Osteoblast (primary cell): Measurements from ENCODE around the gene OAS2. TPM values are rescaled to one million over a fixed set of nuclear protein-coding genes. Genes with fewer than 3 reads are reported as not detected.

Source experiments
- DNase-seq: peaks from one replicate; pipeline ENCODE4 v3.0.0; 2011; ENCODE audit warnings: low spot score, mixed read lengths; ENCODE audit not compliant: insufficient read length; ENCODE audit errors: missing footprints
- H2AFZ ChIP-seq: 2 replicates; pipeline ENCODE4 v1.6.0; 2011; ENCODE audit warnings: mild to moderate bottlenecking, low read length
- H3K27ac ChIP-seq: 2 replicates; pipeline ENCODE4 v1.5.1; 2011; ENCODE audit warnings: mild to moderate bottlenecking, low read depth, low read length, moderate library complexity
- H3K27me3 ChIP-seq: 2 replicates; pipeline ENCODE4 v1.6.0; 2012; ENCODE audit warnings: mild to moderate bottlenecking, control low read depth, inconsistent platforms, low read length, moderate library complexity; ENCODE audit not compliant: insufficient read depth
- H3K36me3 ChIP-seq: 2 replicates; pipeline ENCODE4 v1.5.1; 2011; ENCODE audit warnings: mild to moderate bottlenecking, low read length, control low read depth, moderate library complexity; ENCODE audit not compliant: insufficient read depth
- H3K4me1 ChIP-seq: 2 replicates; pipeline ENCODE4 v1.5.1; 2011; ENCODE audit warnings: mild to moderate bottlenecking, low read length, control low read depth, moderate library complexity; ENCODE audit not compliant: insufficient read depth
- H3K4me2 ChIP-seq: 2 replicates; pipeline ENCODE4 v1.6.0; 2011; ENCODE audit warnings: mild to moderate bottlenecking, low read length; ENCODE audit not compliant: insufficient read depth
- H3K4me3 ChIP-seq: fragments of 200-600 bp; sonication (generic); 3 replicates; pipeline ENCODE4 v1.5.1; 2012; ENCODE audit warnings: mild to moderate bottlenecking, low read length, inconsistent platforms; ENCODE audit not compliant: insufficient read depth
- H3K79me2 ChIP-seq: 2 replicates; pipeline ENCODE4 v1.6.0; 2012; ENCODE audit warnings: mild to moderate bottlenecking, low read length, control low read depth, inconsistent platforms; ENCODE audit not compliant: insufficient read depth
- H3K9me3 ChIP-seq: 2 replicates; pipeline ENCODE4 v1.5.1; 2011; ENCODE audit warnings: low read depth, low read length, control low read depth
- H4K20me1 ChIP-seq: 2 replicates; pipeline ENCODE4 v1.6.0; 2012; ENCODE audit warnings: mild to moderate bottlenecking, low read length, control low read depth; ENCODE audit not compliant: insufficient read depth
- total RNA-seq: library from RNA; depleted of rRNA; stranded (reverse); fragments of >200 nt; gene quantifications from 2 replicates; pipeline ENCODE4 v1.2.3, GENCODE V29; 2012
- TF ChIP-seq, protein P1 (sequence below): IDR thresholded peaks from 2 replicates; pipeline ENCODE4 v1.5.1; 2011; ENCODE audit warnings: mild to moderate bottlenecking, low read depth, low read length, moderate library complexity; ENCODE audit errors: extremely low read depth

The OAS2 gene
- total RNA-seq, 1 donor: 18.1 TPM

DNA sequence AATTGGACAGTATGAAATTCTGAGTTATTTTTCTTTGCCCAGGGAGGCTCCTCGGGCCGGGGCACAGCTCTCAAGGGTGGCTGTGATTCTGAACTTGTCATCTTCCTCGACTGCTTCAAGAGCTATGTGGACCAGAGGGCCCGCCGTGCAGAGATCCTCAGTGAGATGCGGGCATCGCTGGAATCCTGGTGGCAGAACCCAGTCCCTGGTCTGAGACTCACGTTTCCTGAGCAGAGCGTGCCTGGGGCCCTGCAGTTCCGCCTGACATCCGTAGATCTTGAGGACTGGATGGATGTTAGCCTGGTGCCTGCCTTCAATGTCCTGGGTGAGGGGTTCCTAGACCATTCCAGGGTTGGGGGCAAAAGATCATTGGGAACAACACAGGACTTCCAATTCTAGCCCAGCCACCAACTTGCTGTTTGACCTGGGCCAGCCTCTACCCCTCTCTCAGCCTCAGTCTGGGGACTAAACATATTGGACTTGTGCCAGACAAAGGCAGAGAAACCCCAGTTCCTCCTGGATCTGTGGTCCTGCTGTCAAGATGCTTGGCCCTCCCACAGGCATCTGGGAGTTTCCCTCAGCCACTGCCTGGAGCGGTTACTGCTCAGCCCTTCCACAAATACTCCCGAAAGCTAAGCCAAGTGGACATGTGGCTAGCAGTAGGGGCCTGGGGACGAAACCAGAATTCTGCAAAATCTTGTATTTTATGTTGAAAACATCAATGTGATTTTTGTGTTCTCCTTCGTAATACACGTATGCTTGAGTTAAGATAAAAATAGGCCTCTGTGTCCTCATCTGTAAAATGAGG lies 36.6 kb upstream of the OAS2 start:
- TF ChIP-seq, protein P1, sequence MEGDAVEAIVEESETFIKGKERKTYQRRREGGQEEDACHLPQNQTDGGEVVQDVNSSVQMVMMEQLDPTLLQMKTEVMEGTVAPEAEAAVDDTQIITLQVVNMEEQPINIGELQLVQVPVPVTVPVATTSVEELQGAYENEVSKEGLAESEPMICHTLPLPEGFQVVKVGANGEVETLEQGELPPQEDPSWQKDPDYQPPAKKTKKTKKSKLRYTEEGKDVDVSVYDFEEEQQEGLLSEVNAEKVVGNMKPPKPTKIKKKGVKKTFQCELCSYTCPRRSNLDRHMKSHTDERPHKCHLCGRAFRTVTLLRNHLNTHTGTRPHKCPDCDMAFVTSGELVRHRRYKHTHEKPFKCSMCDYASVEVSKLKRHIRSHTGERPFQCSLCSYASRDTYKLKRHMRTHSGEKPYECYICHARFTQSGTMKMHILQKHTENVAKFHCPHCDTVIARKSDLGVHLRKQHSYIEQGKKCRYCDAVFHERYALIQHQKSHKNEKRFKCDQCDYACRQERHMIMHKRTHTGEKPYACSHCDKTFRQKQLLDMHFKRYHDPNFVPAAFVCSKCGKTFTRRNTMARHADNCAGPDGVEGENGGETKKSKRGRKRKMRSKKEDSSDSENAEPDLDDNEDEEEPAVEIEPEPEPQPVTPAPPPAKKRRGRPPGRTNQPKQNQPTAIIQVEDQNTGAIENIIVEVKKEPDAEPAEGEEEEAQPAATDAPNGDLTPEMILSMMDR: no peak
- H3K27ac ChIP-seq: no peak overlapping the region
- no peaks in the 10 kb centered on the region for H3K79me2 ChIP-seq
- no peaks in the 10 kb centered on the region for H3K27me3 ChIP-seq
- H3K36me3 ChIP-seq: no peaks in the 10 kb centered on the region
- peaks cover 6% of the 10 kb centered on the region for H3K4me1 ChIP-seq
- no peak overlapping the region for H3K4me3 ChIP-seq
- no peak for DNase-seq
- no peak overlapping the region for H2AFZ ChIP-seq
- no peaks in the 10 kb centered on the region for H4K20me1 ChIP-seq
- no peak overlapping the region for H3K4me2 ChIP-seq
- H3K9me3 ChIP-seq: no peaks in the 10 kb centered on the region

DNA sequence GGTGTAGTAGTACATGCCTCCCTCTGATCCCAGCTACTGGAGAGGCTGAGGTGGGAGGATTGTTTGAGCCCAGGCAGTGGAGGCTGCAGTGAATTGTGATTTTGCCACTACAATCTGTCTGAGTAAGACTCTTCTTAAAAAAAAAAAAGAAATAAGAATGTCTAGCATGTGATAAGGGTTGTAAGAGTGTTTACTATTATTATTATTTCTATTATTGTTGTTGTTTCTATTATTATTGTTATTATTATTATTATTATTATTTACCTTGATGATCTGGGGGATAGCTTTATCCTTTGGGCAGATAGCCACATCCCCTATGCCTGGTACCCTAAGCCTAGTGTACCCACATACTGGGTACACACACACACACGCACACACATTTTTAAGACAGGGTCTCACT lies 35.7 kb upstream of the OAS2 start:
- Histone ChIP-seq H3K27me3 (no peaks in the 10 kb centered on the region), H3K9me3 (no peaks in the 10 kb centered on the region), H3K4me3 (no peak overlapping the region), H2AFZ (no peak overlapping the region), H3K79me2 (no peaks in the 10 kb centered on the region), H3K4me1 (peaks cover 6% of the 10 kb centered on the region), H3K27ac (no peak overlapping the region), H4K20me1 (no peaks in the 10 kb centered on the region), H3K4me2 (no peak overlapping the region), H3K36me3 (no peaks in the 10 kb centered on the region)
- TF ChIP-seq, protein P1: no peak
- DNase-seq: no peak

DNA sequence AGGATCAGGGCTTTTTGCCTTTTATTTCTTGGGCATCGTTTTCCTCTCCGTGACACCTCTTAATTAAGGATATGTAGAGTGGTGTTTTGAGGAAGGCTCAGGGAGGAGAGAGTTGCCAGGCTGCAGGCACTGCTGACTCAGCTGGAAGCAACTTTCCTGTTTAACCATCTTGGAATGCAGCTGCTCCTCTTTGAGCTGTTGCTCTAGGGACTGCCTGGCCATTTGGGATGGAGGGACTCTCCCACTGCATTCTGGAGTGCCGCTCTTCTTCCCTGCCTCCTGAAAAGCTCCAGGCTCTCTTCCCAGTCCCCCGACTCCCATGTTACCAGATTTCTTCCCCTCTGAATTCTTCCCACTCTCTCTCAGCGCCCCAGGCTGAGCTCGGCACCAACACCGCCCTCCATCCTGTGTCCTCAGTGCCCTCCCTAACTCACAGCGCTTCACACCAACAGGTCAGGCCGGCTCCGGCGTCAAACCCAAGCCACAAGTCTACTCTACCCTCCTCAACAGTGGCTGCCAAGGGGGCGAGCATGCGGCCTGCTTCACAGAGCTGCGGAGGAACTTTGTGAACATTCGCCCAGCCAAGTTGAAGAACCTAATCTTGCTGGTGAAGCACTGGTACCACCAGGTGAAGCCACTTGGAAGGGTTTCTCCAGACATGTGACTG lies 34.2 kb upstream of the OAS2 start:
- H3K4me3 ChIP-seq: no peak overlapping the region
- H2AFZ ChIP-seq: no peak overlapping the region
- H3K27me3 ChIP-seq: no peaks in the 10 kb centered on the region
- H3K9me3 ChIP-seq: no peaks in the 10 kb centered on the region
- H4K20me1 ChIP-seq: no peaks in the 10 kb centered on the region
- H3K4me2 ChIP-seq: no peak overlapping the region
- TF ChIP-seq, protein P1: no peak
- H3K79me2 ChIP-seq: no peaks in the 10 kb centered on the region
- H3K4me1 ChIP-seq: no peaks in the 10 kb centered on the region
- DNase-seq: no peak
- no peak overlapping the region for H3K27ac ChIP-seq
- no peaks in the 10 kb centered on the region for H3K36me3 ChIP-seq

DNA sequence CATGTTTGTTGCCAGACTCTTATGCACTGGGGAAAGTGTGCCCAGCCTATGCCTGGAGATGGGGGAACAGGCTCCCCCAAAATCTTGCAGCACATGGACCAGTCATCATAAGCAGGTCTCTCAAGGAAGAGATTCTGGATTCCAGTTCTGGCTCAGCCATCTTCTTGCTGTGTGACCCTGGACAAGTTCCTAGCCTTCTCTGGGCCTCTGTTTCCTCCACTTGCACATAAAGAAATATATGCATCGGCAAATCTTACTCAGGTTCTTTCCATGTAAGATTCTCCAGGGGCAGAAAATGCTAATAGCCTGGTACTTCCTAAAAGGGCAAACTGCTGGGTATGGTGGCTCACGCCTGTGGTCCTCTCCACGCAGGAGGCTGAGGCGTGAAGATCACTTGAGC lies 32.8 kb upstream of the OAS2 start:
- Histone ChIP-seq H3K4me1 (no peaks in the 10 kb centered on the region), H3K79me2 (no peaks in the 10 kb centered on the region), H3K36me3 (no peaks in the 10 kb centered on the region), H3K9me3 (no peaks in the 10 kb centered on the region), H3K4me3 (no peak overlapping the region), H3K4me2 (no peak overlapping the region), H2AFZ (no peak overlapping the region), H3K27me3 (no peaks in the 10 kb centered on the region), H3K27ac (no peak overlapping the region), H4K20me1 (no peaks in the 10 kb centered on the region)
- TF ChIP-seq, protein P1: no peak
- DNase-seq: no peak
